ENCODE measurements around the gene CABP1. TPM values are rescaled to one million over a fixed set of nuclear protein-coding genes. Genes with fewer than 3 reads are reported as not detected.
"Not testable (repeated sequence)": the region's sequence is repeated elsewhere in the genome, so short reads cannot be mapped to it uniquely, and the experiment has no call there.

CABP1 gene
- total RNA-seq (2014; rRNA removed; shearing (Covaris generic)) = 4.4 and 6.0 TPM in 2 replicates

- Histone ChIP-seq H3K27me3 (ENCODE audit: control insufficient read depth, insufficient read depth, low read length) (peaks cover 26% of the 10 kb centered on the region), H3K4me3 (ENCODE audit: insufficient read depth, low read depth, low read length) (peak within 1 kb of the TSS; percentile 63)
- peak; percentile 98 for DNase-seq
These were observed at the start of gene CABP1 for GRCh38 chr12:120639771-120640721. TSS of gene CABP1 (plus strand) at chr12:120640626. CDS start at chr12:120640686, 60 bp downstream.

GRCh38 chr12:120590741-120591407 is 49.6 kb upstream of the CABP1 start:
- Histone ChIP-seq H3K27me3 (ENCODE audit: control insufficient read depth, insufficient read depth, low read length) (no peaks in the 10 kb centered on the region; the same call in 1 of the 2 replicates), H3K4me3 (ENCODE audit: insufficient read depth, low read depth, low read length) (no peak overlapping the region), H3K36me3 (replicated peaks; ENCODE audit: control insufficient read depth, insufficient read depth, low read length) (no peaks in the 10 kb centered on the region)
- no peak for DNase-seq

More at GRCh38 chr12:120639771-120640721, at the start of gene CABP1:
- no peaks in the 10 kb centered on the region for H3K36me3 ChIP-seq (replicated peaks; ENCODE audit: control insufficient read depth, insufficient read depth, low read length)

DNA sequence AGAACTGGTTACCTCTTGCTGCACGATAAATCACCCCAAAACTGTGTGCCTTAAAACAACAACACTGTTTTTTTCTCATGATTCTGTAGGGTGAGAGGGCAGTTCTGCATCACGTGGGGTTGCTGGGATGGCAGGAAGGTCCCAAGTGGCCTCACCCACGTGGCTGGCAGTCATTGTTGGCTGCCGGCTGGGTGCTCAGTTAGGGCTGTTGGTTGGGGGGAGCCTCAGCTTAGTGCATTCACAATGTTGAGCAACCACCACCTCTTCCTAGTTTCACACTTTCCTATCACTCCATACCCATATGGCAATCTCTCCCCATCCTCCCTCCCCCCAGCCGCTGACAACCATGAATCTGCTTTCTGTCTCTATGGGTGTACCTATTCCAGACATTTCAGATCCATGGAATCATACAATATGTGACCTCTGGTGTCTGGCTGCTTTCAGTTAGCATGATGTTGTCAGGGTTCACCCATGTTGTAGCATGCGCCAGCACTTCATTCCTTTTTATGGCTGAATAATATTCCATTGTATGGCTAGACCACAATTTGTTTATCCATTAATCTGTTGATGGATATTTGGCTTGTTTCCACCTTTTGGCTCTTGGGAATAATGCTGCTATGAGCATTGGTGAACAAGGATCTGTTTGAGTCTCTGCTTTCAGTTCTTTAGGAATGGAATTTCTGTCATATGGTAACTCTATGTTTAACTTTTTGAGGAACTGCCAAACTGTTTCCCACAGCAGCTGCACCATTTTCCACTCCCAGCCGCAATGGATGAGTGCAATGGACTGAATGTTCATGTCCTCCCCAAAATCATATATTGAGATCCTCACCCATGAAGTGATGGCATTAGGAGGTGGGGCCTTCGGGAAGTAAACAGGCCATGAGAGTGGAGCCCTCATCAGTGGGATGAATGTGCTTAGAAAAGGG is 48.0 kb upstream of the CABP1 start:
- no peak for DNase-seq
- Histone ChIP-seq H3K4me3 (ENCODE audit: insufficient read depth, low read depth, low read length) (no peak overlapping the region), H3K36me3 (replicated peaks; ENCODE audit: control insufficient read depth, insufficient read depth, low read length) (no peaks in the 10 kb centered on the region), H3K27me3 (ENCODE audit: control insufficient read depth, insufficient read depth, low read length) (no peaks in the 10 kb centered on the region)

DNA sequence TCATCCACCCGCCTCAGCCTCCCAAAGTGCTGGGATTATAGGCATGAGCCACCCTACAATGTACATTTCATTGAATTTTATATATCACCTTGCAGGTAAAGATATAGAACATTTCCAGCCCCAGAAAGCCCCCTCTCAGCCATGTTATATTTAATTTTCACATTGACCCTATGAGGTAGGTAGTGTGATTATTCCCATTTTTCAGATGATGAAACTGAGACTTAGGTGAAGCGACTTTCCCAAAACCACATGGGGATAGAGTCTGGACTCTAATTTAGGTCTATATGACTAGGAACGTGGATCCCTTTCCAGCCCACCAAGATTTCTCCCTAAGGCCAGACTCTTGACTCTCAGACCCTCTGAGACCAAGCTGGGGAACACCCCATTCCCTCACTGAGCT is 43.5 kb upstream of the CABP1 start:
- Histone ChIP-seq H3K4me3 (ENCODE audit: insufficient read depth, low read depth, low read length) (no peak overlapping the region), H3K27me3 (ENCODE audit: control insufficient read depth, insufficient read depth, low read length) (no peaks in the 10 kb centered on the region), H3K36me3 (replicated peaks; ENCODE audit: control insufficient read depth, insufficient read depth, low read length) (no peaks in the 10 kb centered on the region)
- no peak for DNase-seq

DNA sequence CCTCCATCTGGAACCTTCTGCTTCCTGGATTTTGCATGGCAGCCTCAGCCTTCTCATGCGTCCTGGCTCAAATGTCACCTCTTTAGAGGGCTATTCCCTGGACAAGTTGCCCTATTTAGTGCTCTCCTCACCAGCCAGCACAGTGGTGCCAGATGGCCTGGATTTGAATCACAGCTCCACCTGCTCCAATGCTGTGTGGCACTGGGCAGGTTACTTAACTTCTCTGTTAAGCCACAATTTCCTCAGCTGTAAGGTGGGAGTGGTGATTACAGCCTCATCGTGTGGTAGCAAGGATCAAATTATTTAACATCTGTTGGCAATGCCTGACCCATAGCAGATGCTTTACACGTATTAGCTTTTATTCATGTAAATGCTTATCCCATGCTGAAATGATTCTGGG is 42.6 kb upstream of the CABP1 start:
- no peaks in the 10 kb centered on the region for H3K36me3 ChIP-seq (replicated peaks; ENCODE audit: control insufficient read depth, insufficient read depth, low read length)
- no peak overlapping the region for H3K4me3 ChIP-seq (ENCODE audit: insufficient read depth, low read depth, low read length)
- no peaks in the 10 kb centered on the region for H3K27me3 ChIP-seq (ENCODE audit: control insufficient read depth, insufficient read depth, low read length)
- no peak for DNase-seq

- Histone ChIP-seq H3K36me3 (replicated peaks; ENCODE audit: control insufficient read depth, insufficient read depth, low read length) (no peaks in the 10 kb centered on the region), H3K27me3 (ENCODE audit: control insufficient read depth, insufficient read depth, low read length) (no peaks in the 10 kb centered on the region), H3K4me3 (ENCODE audit: insufficient read depth, low read depth, low read length) (no peak overlapping the region)
- DNase-seq = peak; percentile 54
These were observed 41.6 kb upstream of the CABP1 start for GRCh38 chr12:120598674-120599463.

DNA sequence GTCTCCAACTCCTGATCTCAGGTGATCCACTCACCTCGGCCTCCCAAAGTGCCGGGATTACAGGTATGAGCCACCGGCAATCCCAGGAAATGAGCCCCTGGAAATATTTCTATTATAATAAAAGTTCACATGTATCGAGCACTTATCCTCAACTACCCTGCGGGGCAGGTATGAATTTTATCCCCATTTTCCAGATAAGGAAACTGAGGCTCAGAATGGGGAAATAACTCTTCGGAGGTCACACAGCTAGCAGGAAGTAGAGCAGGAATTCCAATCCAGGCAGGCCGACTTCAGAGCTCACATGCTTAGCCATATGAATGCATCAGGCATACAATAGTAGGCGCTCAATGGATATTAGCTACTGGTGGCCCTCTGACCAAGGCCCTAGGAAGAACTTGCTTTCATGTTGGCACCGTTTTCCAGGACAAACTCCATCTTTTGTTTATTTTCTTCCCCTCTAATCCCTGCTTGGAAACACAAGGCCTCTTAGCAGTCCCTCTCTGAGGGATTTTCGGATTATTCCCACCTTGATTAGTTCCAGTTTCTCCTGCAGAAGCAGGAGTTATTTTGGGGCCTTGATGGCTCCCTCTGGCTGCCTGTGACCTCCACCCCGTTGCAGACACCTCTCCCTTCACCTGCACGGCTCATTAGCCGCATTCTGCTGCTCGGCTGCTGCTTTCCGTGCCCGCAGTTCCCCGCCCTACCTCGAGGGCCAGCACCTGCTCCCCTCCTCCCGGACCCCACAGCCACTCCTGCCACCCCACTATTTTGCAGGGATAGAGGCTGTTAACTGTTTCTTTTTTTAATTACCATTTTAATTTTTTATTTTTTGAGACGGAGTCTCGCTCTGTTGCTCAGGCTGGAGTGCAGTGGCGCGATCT is 40.5 kb upstream of the CABP1 start:
- H3K27me3 ChIP-seq (ENCODE audit: control insufficient read depth, insufficient read depth, low read length) = no peaks in the 10 kb centered on the region
- no peak overlapping the region for H3K4me3 ChIP-seq (ENCODE audit: insufficient read depth, low read depth, low read length)
- no peaks in the 10 kb centered on the region for H3K36me3 ChIP-seq (replicated peaks; ENCODE audit: control insufficient read depth, insufficient read depth, low read length)
- DNase-seq = peak; percentile 82

DNA sequence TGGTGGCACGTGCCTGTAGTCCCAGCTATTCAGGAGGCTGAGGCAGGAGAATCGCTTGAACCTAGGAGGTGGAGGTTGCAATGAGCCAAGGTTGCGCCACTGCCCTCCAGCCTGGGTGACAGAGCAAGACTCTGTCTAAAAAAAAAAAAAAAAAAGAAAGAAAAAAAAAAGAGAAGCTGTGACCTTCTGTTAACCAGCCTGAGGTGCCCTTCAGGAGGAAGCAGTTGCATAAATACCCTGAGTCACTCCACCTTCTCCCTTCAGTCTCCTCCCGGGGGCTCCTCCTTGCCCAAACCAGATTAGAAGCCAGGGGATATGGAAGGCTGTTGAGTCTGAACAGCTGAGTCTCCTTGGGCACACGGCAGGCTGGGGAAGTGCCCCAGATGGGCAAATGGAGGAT is 38.0 kb upstream of the CABP1 start:
- H3K27me3 ChIP-seq (ENCODE audit: control insufficient read depth, insufficient read depth, low read length); H3K36me3 ChIP-seq (replicated peaks; ENCODE audit: control insufficient read depth, insufficient read depth, low read length); H3K4me3 ChIP-seq (ENCODE audit: insufficient read depth, low read depth, low read length): not testable (repeated sequence)
- DNase-seq = peak; percentile 17

DNA sequence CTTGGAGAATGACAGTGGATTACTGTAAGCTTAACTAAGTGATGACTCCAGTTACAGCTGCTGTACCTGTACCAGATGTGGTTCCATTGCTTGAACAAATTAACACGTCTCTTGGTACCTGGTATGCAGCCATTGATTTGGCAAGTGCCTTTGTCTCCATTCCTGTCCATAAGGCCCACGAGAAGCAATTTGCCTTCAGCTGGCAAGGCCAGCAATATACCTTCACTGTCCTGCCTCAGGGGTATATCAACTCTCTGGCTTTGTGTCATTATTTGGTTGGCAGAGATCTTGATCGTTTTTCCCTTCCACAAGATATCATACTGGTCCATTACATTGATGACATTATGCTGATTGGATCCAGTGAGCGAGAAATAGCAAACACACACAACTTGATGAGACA is 29.9 kb upstream of the CABP1 start:
- H3K36me3 ChIP-seq (replicated peaks; ENCODE audit: control insufficient read depth, insufficient read depth, low read length) = no peaks in the 10 kb centered on the region

DNA sequence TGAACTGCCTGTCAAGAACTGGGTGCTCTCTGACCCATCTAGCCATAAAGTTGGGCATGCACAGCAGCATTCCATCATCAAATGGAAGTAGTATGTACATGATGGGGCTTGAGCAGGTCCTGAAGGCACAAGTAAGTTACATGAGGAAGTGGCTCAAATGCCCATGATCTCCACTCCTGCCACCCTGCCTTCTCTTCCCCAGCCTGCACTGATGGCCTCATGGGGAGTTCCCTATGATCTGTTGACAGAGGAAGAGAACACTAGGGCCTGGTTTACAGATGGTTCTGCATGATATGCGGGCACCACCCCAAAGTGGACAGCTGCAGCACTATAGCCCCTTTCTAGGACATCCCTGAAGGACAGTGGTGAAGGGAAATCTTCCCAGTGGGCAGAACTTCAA is 28.9 kb upstream of the CABP1 start:
- H3K36me3 ChIP-seq (replicated peaks; ENCODE audit: control insufficient read depth, insufficient read depth, low read length); H3K27me3 ChIP-seq (ENCODE audit: control insufficient read depth, insufficient read depth, low read length); H3K4me3 ChIP-seq (ENCODE audit: insufficient read depth, low read depth, low read length); DNase-seq: not testable (repeated sequence)

More for the DNA sequence above, 29.9 kb upstream of the CABP1 start:
- Histone ChIP-seq H3K4me3 (ENCODE audit: insufficient read depth, low read depth, low read length) (no peak overlapping the region), H3K27me3 (ENCODE audit: control insufficient read depth, insufficient read depth, low read length) (no peaks in the 10 kb centered on the region)
- DNase-seq = no peak

DNA sequence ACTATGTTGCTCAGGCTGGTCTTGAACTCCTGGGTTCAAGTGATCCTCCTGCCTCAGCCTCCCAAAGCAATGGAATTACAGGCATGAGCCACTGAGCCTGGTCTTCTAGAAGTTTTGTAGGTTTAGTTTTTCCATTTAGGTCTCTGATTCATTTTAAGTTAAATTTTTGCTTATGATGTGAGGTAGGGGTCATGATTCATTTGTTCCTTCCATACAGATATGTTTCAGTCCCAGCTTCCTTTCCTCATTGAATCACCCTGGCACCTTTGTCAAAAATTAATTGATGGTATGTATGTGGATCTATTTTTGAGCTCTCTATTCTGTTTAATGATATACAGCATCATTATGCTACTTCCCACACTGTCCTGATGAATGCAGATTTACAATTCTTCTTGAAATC is 25.6 kb upstream of the CABP1 start:
- H3K36me3 ChIP-seq (replicated peaks; ENCODE audit: control insufficient read depth, insufficient read depth, low read length) = no peaks in the 10 kb centered on the region
- no peaks in the 10 kb centered on the region; the same call in 1 of the 2 replicates for H3K27me3 ChIP-seq (ENCODE audit: control insufficient read depth, insufficient read depth, low read length)
- no peak for DNase-seq
- H3K4me3 ChIP-seq (ENCODE audit: insufficient read depth, low read depth, low read length) = no peak overlapping the region

DNA sequence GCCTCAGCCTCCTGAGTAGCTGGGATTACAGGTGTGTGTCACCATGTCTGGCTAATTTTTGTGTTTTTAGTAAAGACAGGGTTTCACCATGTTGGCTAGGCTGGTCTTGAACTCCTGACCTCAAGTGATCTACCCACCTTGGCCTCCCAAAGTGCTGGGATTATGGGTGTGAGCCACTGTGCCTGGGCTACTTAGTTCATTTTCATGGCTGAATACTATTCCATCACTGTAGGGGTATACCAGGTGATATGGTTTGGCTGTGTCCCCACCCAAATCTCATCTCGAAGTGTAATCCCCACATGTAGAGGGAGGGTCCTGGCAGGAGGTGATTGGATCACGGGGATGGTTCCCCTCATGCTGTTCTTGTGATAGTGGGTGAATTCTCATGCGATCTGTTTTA is 23.2 kb upstream of the CABP1 start:
- not testable (repeated sequence) for H3K36me3 ChIP-seq (replicated peaks; ENCODE audit: control insufficient read depth, insufficient read depth, low read length); H3K27me3 ChIP-seq (ENCODE audit: control insufficient read depth, insufficient read depth, low read length); DNase-seq; H3K4me3 ChIP-seq (ENCODE audit: insufficient read depth, low read depth, low read length)

- not testable (repeated sequence) for H3K27me3 ChIP-seq (ENCODE audit: control insufficient read depth, insufficient read depth, low read length); DNase-seq; H3K4me3 ChIP-seq (ENCODE audit: insufficient read depth, low read depth, low read length)
These were observed 22.7 kb upstream of the CABP1 start for GRCh38 chr12:120617767-120618166.

More at GRCh38 chr12:120617767-120618166, 22.7 kb upstream of the CABP1 start:
- H3K36me3 ChIP-seq (replicated peaks; ENCODE audit: control insufficient read depth, insufficient read depth, low read length) = not testable (repeated sequence)
